GM19099 (cell line): ENCODE results near the gene CD8A.

Source experiments
- POLR2A ChIP-seq: IDR thresholded peaks from 3 replicates; pipeline ENCODE4 v1.6.1; 2011; ENCODE audit warnings: low read depth; ENCODE audit not compliant: insufficient read length; ENCODE audit errors: extremely low read depth

The CD8A gene

DNA sequence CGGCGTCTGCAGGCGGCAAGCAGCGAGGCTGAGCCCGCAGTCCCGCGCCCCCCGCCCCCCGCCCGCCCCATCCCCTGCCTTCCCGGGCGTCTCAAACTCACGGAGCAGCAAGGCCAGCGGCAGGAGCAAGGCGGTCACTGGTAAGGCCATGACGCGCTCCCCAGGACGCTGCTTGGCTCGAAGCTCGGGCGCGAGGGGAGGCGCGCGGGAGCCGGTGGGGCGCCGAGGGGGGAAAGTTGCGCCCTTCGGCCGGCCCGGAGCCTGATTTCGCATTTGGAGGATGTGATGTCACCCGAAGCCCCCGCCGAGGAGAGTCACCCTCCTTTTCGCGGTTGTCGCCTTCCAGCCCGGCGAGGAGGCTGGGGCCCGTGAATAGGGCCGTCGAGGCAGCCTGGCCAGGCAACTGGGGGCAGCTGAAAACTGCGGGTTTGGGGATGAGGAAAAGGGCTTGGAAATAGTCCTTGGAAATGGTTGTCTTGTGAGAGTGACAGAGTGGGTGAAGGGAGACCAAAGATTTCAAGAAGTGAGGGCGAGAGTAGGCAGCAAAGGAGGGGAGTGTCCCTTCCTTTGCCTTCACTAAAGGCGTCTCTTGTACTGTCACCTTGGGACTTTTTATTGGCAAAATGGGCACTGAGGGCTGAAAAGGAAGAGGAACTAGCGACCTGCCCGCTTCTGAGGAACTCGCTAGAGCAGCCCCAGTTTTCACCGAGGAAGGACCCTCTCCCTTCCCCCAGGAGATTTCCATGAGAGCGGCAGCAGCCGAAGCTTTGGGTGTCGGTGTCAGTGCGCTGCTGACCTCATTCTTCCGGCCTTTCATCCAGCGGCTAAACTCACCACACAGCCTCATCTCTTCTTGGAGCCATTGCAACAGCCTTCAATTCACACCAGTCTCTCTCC, at the start of gene CD8A:
Gene CD8A, minus strand, starts transcription at position 238 of the 897 bp plus-strand sequence. Its CDS starts 88 bp downstream, at position 150.
- no peak for TF ChIP-seq POLR2A

DNA sequence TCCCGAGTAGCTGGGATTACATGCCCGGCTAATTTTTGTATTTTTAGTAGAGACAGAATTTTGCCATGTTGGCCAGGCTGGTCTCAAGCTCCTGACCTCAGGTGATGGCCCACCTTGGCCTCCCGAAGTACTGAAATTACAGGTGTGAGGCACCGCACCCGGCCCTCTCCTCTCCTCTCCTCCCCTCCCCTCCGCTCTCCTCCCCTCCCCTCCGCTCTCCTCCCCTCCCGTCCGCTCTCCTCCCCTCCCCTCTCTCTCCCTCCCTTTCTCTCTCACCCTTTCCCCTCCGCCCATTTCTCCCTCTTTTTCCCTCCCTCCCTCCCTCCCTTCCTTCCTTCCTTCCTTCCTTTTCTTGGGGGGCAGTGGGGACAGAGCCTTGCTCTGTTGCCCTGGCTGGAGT, 42.6 kb upstream of the CD8A start:
- TF ChIP-seq POLR2A: no peak

DNA sequence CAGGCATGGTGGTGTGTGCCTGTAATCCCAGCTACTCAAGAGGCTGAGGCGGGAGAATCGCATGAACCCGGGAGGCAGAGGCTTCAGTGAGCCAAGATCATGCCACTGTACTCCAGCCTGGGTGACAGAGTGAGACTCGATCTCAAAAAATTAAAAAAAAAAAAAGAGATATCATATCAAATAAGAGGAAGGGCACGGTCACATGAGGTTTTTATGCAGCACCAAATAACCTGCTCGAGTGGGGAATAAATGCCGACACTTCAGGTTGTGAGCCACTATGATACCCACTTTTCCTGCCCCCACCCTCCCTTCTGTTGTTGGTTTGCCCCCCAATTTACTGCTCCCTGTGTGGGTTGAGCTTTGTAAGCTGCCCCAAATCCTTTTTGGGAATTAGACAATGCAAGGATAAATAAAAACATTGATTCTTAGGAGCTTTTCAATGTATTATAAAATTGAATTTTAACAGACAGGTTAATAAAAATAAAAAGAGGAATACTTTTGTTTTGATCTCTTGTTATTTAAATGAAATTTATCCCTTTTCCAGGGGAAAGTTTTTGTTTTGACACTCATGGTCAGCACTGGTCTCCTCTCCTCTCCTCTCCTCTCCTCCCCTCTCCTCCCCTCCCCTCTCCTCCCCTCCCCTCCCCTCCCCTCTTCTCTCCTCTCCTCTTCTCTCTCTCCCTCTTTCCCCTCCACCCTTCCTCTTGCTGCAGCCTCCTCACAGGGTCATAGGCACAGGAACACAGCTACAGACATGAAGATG, 41.8 kb upstream of the CD8A start:
- no peak for TF ChIP-seq POLR2A

DNA sequence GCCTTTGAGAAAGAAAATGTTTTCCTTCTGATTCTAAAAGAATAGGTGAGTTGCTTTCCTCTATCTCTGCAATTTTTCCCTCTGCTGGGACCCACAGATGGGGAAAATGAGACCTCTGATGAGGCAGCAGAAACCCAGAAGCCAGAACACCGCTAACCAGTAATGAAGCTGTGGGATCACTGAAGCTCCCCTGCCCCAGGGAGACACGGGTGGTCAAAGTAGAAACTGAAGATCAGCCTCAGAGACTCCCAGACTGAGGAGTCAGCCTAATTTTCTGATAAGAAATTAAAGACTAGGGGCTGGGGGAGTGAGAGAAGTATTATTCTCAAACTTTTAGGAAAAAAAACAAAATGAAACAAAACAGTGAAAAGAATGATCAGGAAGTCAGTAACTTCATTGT, 40.8 kb upstream of the CD8A start:
- no peak for TF ChIP-seq POLR2A

DNA sequence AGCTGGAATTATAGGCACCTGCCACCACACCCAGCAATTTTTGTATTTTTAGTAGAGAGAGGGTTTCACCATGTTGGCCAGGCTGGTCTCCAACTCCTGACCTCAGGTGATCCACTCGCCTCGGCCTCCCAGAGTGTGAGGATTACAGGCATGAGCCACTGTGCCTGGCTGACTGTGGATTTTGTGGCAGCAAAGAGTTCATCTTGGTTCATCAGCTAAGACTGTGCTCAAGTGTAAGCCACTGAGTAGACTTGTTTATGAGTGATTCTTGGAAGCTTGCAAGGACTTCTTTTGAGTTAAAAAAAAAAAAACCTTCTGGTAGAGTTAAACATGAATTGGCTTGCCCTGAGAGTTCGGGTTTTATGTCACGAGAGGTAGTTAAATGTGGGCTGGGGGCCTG, 36.2 kb upstream of the CD8A start:
- no peak for TF ChIP-seq POLR2A

DNA sequence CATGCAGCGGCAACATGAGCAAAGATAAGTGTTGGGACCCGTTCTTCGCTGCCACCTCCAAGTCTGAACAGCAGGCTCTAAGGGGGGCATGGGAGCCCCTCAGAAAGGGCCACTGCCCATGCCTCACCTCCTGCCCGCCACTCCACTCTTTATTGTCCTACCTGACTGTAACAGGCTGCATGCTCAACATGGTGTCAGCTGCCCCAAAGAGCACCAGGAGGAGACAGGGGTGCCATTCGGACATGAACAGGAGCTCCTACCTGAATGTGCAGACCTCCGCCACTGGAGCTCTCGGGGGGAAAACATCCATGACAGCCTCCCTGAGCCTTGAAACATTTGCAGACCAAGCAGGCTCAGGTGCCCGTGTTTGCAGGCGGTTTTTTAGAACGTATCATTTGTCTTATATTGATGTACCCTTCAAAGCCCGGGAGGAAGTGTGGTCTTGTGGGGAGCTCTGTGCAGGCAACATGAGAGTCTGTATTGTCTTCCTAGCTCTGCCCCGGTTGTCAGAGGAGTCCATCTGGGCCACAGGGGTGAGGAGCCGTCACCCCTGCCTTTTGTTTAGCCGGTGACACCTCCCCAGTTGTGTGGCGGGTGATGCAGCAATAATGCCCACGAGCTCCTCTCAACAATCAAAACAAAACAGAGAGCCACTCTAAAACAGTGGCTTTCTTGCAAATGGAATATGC, 35.1 kb upstream of the CD8A start:
- no peak for TF ChIP-seq POLR2A

DNA sequence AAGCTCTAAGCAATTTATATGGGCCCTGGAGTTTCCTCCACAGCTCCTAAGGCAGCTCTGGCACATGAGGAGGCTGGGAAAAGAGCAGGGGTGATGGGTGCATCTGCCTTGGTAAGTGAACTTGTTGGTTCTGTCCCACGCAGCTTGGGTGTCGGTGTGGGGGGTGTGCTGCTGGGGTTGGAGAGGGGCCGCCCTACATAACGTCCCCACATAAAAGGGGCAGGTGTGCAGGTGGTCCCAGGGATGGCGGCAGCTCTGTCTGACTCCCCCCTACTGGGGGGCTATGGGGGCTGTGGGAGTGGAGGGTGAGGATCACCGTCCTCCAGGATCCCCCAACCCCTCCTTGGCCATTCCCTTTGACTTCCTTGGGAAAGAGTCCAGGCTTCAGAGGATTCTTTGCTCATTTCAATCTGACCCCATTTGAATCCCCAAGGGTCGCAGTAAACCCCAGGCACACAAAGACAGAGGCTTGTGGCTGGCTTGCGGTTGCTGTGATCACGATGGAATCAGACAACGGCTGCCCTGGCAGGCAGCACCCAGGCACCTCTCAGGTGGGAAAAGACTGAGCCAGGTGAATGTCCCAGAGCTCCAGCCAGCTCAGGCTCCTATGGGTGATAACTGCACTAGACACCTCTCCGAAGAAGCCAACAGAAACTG, 34.5 kb upstream of the CD8A start:
- TF ChIP-seq POLR2A: no peak

DNA sequence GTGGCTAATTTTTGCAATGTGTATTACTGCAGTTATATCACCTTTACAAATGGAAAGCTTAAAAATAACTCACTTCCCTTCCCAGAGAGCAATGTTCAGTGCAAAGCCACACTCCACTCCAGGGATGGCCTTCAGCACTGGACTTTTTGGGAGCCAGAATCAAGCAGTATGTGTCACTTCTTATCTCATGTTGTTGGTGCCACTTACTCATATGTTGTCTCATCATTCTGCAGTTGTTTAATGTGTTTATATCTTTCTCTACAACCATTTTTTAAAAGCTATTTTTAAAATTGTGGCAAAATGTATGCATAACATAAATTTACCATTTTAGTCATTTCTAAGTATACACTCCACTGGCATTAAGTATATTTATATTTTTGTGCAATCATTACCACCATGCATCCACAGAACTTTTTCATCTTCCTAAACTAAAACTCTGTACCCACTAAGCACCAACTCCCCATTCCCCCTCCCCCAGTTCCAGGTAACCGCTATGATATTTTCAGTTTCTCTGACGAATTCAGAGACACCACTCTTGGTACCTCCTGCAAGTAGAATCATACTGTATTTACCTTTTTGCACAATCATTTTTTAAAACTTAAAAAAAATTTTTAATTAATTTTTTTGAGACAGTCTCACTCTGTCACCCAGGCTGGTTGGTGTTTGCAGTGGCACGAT, 32.1 kb upstream of the CD8A start:
- no peak for TF ChIP-seq POLR2A

DNA sequence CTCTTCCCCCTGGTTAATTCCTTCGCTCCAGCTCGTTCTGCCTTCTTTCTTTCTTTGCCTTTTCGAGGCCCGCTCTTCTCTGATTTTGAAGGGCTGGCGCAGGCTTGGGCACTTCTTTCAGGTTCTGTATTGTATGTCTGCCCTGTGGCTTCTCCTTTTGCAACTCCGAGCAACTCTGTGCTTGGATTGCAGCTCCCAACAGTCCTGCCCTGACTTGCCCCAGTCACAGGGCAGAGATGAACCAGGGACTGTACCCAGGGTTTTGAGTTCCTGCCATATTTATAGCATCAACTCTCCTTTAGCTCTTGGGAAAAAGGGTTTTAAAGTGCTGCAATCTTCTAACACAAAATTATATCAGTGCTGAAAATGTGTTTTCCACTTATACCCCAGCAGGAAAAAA, 31.1 kb upstream of the CD8A start:
- no peak for TF ChIP-seq POLR2A

DNA sequence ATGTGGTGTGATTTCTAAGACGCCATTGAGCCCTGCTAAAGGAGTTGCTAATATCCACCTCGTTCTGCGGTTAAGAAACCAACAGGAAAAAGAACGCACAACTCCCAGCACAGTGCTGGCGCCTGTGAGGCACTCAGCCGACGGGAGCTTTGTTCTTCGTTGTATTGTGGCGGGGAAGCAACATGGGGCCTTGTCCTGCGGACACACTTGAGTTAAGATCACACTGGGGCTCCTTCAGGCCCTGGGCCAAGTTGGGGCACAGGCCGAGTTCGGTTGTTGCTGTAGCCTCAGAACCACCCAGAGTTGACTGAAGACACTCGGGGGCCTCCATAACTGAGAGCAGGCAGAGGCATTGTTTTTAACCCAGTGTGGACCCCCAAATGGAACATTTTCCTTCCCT, 30.6 kb upstream of the CD8A start:
- no peak for TF ChIP-seq POLR2A

DNA sequence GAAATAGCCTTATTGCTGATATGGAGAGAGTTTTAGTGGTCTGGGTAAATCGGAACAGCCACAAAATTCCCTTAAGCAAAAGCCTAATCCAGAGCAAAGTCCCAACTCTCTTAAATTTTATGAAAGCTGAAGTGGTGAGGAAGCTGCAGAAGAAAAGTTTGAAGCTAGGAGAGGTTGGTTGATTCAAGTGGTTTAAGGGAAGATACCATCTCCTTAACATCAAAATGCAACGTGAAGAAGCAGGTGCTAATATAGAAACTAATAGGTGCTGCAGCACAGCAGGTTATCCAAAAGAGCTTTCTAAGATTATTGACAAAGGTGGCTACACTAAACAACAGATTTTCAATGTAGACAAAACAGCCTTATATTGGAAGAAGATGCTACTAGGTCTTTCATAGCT, 28.2 kb upstream of the CD8A start:
- no peak for TF ChIP-seq POLR2A

DNA sequence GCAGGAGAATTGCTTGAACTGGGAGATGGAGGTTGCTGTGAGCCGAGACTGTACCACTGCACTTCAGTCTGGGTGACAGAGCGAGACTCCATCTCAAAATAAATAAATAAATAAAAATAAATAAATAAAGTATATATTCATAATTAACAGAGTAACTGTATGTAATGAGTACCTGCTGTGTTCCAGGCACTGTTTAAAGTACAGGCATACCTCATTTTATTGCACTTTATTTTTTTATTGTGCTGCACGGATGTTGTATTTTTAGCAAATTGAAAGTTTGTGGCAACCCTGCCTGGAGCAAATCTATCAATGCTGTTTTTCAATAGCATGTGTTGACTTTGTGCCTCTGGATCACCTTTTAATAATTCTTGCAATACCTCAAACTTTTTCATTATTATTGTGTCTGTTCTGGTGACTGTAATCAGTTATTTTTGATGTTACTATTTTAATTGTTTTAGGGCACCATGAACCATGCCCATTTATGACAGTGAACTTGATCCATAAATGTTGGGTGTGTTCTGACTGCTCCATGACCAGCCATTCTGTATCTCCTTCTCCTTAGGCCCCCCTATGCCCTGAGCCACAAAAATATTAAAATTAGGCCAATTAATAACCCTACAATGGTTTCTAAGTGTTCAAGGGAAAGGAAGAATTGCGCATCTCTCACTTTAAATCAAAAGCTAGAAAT, 27.5 kb upstream of the CD8A start:
- no peak for TF ChIP-seq POLR2A

DNA sequence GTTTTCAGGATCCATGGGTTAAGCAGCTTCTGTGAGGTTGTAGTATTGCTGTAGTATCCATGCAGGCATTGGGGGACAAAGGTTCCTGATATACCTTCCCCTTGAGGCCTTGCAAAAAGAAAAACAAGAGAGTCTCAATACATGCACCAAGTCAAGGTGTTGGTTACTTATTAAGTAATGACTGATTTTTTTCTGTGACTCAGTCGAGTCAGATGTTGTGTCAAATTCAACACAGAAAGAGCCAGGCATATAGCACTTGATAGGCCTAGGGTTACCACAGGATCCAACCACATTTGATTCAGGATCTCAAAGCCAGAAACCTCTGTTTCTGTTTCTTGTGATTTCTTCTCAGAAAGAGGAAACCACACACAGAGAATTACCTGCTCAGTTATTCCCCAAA, 24.9 kb upstream of the CD8A start:
- no peak for TF ChIP-seq POLR2A

DNA sequence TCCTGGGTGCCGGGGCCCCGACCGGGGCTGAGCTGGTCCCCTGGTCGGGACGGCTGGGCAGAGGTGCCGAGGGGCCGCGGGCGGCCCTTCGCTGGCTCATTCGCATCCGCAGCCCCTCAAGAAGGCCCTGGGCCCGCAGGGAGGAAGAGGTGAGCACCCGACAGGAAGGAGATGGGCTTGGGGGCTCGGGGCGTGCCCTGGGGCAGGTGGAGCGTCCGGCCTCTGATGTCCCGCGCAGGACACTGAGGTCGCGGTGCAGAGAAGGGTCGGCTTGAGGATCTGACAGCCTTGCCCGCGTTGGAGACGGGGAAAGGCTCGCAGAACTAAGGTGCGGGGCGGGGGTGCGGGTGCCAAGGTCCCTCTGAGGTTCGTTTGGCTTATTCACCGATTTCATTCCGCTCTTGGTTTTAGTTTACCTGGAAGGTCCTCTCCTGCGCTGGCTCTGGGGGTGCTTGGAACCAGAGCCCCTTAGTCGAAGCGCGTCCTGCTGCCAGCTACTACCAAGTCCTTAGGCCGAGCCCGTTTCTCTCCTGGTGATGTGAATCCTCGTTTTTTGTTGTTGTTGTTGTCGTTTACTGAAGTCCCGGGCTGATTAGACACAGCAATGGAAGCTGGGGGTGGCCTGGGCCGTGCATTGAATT, 18.9 kb upstream of the CD8A start:
- no peak for TF ChIP-seq POLR2A
